Measurements from ENCODE around the gene NCOA1.

GRCh38 chr2:24490181-24490689, 819 bp upstream of the NCOA1 start:
- TF ChIP-seq POLR2A (IDR thresholded peaks at IDR 0.05; ENCODE audit: low read depth, low read length) (no peak), ZNF24 (IDR thresholded peaks at IDR 0.05) (no peak), ATF7 (IDR thresholded peaks at IDR 0.05; ENCODE audit: low read depth) (no peak), MXI1 (IDR thresholded peaks at IDR 0.05; ENCODE audit: low read depth, low read length) (no peak), HCFC1 (IDR thresholded peaks at IDR 0.05; ENCODE audit: low read length) (no peak), EP300 (IDR thresholded peaks at IDR 0.05; ENCODE audit: borderline replicate concordance in 1 of 2, control insufficient read depth in 1 of 2, low read depth in 2 of 2, low read length in 2 of 2) (no peak), POLR2AphosphoS5 (IDR thresholded peaks at IDR 0.05; ENCODE audit: low read length) (no peak), ASH2L (IDR thresholded peaks at IDR 0.05; ENCODE audit: borderline replicate concordance, low read depth) (no peak), E2F4 (IDR thresholded peaks at IDR 0.05; ENCODE audit: low read depth, low read length) (no peak), CTCF (IDR thresholded peaks at IDR 0.05 in 2 of 3, conservative IDR thresholded peaks at IDR 0.05 in 1 of 3; ENCODE audit: control insufficient read depth in 2 of 3, extremely low read depth in 1 of 3, insufficient read depth in 1 of 3, low read depth in 3 of 3, low read length in 3 of 3) (no peak)

Data from GM12878 (cell line).